HG02885 (cell line): ENCODE measurements around the gene TMEM220.

Experiments
- ATAC-seq: cut with Tn5 transposase; IDR thresholded peaks from one replicate; pipeline ENCODE4 v1.9.1; 2021; ENCODE audit warnings: mild to moderate bottlenecking; ENCODE audit not compliant: unreplicated experiment, poor library complexity

TMEM220 gene

GRCh38 chr17:10673312-10673711 lies 56.5 kb downstream of the TMEM220 start:
- no peak for ATAC-seq

- no peak for ATAC-seq
Measured at GRCh38 chr17:10668775-10669174, 61.0 kb downstream of the TMEM220 start.

DNA sequence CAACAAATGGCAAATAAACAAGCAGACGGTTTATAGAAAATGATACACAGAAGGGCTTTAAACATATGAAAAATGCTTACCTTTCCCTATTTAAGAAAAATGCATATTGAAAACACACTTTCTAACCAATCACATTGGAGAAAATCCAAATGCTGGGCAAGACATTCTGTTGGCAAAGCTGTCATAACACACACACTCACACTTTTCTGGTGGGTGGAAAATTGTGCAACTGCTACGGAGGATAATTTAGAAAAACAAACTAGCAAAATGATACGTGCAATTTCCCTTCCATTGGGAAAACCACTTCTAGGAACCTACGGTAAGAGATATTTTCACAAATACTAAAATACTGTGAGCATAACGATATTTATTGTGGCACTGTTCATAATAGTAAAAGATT lies 62.9 kb downstream of the TMEM220 start:
- no peak for ATAC-seq

DNA sequence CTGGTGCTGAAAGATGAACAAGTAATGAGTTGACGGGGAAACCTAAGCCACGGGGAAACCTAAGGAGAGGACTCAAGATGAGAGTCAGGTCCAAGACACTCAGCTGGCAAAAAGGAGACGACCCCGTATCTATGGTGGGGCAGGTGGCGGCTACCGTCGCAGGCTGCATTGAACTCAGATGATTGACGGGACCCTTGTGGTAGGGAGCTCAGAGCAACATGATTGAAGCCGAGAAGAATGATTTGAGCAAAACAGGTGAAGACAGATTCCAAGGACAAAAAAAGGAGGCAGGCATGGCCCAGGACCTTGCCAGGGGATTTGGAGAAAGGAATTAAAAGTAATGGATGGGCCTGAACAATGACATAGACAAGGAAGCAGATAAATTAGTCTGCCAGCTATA lies 65.3 kb downstream of the TMEM220 start:
- ATAC-seq = no peak
